GM12878 (cell line): ENCODE data around the gene PPIG.

Experiments used
- CHD2 ChIP-seq: IDR thresholded peaks from 2 replicates; pipeline ENCODE4 v1.6.1; 2011; ENCODE audit warnings: low read depth, low read length, improper control_type of control experiment, borderline replicate concordance
- CTCF ChIP-seq, 3 experiments: IDR thresholded peaks in 2 of 3; conservative IDR thresholded peaks in 1 of 3; 2 replicates each; pipeline ENCODE4 v1.5.1; 2011; ENCODE audit warnings: low read depth in 3 of 3, low read length in 3 of 3, mild to moderate bottlenecking in 3 of 3, control low read depth in 2 of 3, moderate library complexity in 2 of 3, inconsistent platforms in 1 of 3, mixed read lengths in 1 of 3; ENCODE audit not compliant: control insufficient read depth in 2 of 3, insufficient read depth in 1 of 3; ENCODE audit errors: extremely low read depth in 1 of 3
- GABPA ChIP-seq: IDR thresholded peaks from 2 replicates; pipeline ENCODE4 v1.6.1; 2014; ENCODE audit warnings: antibody characterized with exemption, low read depth, mild to moderate bottlenecking, inconsistent platforms
- POLR2A ChIP-seq: IDR thresholded peaks from 2 replicates; pipeline ENCODE4 v1.6.1; 2011; ENCODE audit warnings: low read depth, mild to moderate bottlenecking, low read length

DNA sequence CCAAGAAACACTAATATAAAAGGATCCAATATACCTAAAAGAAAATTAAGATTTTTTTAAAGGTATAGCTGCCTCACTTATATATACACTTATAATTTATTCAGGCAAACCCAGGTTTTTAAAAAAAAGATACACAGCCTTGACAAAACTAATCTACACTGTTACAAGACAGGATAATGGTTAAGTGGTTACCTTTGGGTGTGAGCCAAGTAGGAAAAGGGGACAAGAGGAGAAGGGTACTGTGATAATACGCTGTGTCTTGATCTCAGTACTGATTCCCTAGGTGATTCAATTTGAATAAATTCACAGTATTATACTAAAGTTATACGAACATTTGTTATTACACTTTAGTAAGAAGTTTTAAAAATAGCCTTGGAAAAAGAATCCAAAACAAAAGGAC, 44.0 kb upstream of the PPIG start:
- TF ChIP-seq CHD2 (no peak), POLR2A (no peak), CTCF (IDR thresholded peaks at IDR 0.05 in 2 of 3, conservative IDR thresholded peaks at IDR 0.05 in 1 of 3; ENCODE audit: control insufficient read depth in 2 of 3, extremely low read depth in 1 of 3, insufficient read depth in 1 of 3, low read depth in 3 of 3, low read length in 3 of 3) (no peak), GABPA (no peak)
